Stimulated activated CD8-positive, alpha-beta memory T cell treated with anti-CD3 and anti-CD28 coated beads, Interleukin-4, amount 100 ng/mL, for 1 hour (primary cell): ENCODE results near the gene TLE5.
"Not testable (repeated sequence)": the region's sequence is repeated elsewhere in the genome, so short reads cannot be mapped to it uniquely, and the experiment has no call there.

ENCODE experiments used
- DNase-seq, 2 donors: peaks; one replicate each; pipeline ENCODE4 v3.0.0-alpha.2; 2020; ENCODE audit warnings: low read depth in 2 of 2, low spot score in 1 of 2

The TLE5 gene

GRCh38 chr19:3027981-3028304 is 34.4 kb downstream of the TLE5 start:
- DNase-seq: no peak

DNA sequence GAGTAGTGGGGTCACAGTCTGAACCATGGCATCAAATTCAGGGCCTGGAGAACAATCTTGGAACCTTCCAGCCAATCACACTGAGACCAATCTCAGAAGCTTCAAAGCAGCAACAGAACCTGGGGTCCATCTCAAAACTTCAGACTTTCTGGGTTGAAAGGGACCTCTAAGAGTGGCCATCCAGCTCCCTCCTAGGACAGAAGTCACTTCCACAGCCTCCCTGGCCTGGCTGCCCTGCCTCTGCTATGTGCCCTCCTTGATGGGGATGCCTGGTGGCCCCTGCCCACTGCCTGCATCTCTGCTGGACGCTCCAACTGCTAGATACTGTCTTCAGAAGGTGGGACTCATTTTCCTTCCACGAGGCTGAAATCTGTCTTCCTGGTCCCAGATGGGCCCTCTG is 35.0 kb downstream of the TLE5 start:
- DNase-seq: no peak

DNA sequence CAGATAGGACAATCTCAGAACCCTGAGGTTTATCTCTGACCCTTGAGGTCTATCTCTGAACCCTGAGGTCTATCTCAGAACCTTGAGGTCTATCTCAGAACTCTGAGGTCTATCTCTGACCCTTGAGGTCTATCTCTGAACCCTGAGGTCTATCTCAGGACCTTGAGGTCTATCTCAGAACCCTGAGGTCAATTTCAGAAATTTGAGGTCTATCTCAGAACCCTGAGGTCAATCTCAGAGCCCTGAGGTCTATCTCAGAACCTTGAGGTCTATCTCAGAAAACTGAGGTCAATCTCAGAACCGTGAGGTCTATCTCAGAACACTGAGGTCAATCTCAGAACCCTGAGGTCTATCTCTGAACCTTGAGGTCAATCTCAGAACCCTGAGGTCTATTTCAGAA is 35.5 kb downstream of the TLE5 start:
- no peak for DNase-seq

DNA sequence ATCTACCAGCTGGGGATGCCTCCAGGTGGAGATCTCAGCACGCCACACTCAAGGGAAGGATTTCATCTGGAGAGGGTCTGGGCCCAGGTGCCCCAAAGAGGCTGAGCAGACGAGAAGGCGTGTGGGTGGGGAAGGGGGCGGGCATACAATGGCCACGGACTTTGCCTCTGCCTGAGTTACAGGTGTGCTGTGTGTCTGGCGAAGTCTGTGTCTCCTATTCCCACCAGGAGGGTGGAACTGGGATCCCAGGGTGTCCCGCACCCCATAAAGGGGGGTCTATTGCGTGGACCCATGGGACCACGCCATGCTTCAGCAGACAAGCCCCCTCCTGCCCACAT is 36.8 kb downstream of the TLE5 start:
- no peak for DNase-seq

DNA sequence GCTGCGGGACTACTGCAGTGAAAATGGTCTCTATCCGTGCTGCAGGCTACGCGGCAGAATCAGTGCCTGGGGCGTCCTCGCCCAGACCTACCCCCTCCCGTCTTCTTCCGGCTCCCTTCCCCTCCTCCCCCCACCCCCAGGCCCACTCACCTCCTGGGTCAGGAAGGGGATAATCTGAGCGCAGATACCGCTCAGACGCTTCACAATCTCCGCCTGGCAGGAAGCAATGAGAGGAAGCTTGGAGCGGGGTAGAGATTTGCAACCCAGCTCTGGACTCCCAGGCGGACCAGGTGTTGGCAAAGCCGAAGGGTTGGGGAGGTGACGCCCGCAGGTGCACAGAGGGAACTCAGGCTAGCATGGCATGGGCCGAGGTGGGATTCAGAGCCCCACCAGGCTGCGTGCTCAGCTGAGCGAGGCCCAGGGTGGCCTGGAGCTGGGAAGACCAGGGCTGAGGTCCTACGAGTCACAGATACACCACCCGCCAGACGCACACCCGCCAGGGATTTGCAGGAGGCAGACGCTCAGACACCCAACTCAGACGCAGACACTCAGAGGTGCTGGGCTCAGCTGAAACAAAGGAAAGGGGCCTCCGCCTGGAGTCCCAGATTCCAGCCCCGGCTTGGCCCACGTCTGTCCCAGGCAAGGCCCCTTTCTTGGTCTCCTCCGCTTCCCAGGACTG is 37.3 kb downstream of the TLE5 start:
- DNase-seq: no peak

DNA sequence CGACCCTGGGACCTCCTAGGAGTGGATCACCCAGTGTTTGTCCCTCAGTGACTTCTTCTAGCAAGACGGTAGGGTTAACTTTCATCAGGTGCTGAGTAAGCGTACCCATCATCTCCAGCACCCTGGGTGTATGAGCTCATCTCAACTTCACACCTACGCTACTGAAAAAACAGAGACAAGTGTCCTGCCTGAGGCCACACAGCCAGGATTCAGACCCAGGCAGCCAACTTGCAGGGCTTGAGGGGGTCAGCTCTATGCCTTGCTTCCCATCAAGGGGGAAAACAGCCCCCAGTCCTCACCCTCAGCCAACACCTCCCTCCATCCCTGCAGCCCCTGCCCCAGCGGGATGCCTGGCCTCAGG is 37.8 kb downstream of the TLE5 start:
- DNase-seq: no peak

- no peak for DNase-seq
Measured at GRCh38 chr19:3020321-3020960, 41.9 kb downstream of the TLE5 start.

- DNase-seq: no peak
Measured at GRCh38 chr19:3019211-3019854, 43.0 kb downstream of the TLE5 start.

- no peak for DNase-seq
Measured at GRCh38 chr19:3017923-3018322, 44.4 kb downstream of the TLE5 start.

GRCh38 chr19:3015126-3016057 is 46.9 kb downstream of the TLE5 start:
- DNase-seq: no peak

GRCh38 chr19:3014135-3014534 is 48.2 kb downstream of the TLE5 start:
- no peak for DNase-seq

DNA sequence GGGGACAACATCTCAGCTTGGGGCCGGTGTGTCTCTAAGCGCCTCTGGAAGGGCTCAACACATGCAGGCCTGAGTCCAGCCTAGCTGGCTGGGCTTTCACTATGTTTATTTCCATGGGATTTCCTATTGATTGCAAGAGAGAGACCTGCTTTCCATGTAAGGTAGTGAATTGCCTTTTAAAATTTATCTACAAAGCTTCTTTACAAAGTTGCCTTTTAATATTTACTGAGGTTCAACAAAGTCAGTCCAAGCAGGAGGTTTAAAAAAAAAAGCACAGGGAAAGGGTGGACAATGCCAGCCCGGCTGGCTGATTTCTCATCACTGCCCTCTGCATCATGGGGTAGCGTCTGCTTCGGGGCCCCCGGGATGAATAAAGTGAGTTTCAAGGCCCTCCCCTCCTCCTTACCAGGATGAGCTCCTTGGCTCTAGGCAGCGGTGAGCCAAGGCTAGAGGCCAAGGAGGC is 49.0 kb downstream of the TLE5 start:
- DNase-seq: no peak

- DNase-seq: no peak
Measured at GRCh38 chr19:3012621-3013262, 49.6 kb downstream of the TLE5 start.

DNA sequence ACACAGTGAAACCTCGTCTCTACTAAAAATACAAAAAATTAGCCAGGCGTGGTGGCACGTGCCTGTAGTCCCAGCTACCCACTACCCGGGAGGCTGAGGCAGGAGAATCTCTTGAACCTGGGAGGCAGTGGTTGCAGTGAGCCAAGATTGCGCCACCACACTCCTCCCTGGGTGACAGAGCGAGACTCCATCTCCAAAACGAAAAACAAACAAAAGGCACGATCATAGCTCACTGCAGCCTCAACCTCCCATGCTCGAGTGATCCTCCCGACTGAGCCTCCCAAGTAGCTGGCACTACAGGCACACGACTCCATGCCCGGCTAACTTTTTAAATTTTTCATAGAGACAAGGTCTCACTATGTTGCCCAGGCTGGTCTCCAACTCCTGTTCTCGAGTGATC is 50.2 kb downstream of the TLE5 start:
- DNase-seq: not testable (repeated sequence)

- no peak for DNase-seq
Measured at GRCh38 chr19:3010871-3011270, 51.4 kb downstream of the TLE5 start.

DNA sequence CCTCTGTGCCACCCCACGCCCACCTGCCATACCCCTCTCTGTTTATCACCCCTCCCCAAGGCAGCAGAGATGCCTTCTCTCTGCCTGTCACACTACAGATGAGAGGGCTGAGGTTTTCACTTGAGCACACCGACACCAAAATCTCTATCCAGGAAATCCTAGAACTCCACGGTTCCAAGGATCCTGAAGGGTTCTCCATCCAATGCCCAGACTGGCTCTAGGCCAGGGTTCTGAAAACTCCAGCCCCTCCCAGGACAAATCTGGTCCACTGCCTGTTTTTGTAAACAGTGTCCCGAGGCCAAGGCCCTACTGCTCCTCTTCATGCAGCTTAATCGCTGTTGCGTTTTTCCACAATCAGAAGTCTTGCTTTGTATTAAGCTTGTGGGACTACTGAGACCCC is 53.3 kb downstream of the TLE5 start:
- no peak for DNase-seq

DNA sequence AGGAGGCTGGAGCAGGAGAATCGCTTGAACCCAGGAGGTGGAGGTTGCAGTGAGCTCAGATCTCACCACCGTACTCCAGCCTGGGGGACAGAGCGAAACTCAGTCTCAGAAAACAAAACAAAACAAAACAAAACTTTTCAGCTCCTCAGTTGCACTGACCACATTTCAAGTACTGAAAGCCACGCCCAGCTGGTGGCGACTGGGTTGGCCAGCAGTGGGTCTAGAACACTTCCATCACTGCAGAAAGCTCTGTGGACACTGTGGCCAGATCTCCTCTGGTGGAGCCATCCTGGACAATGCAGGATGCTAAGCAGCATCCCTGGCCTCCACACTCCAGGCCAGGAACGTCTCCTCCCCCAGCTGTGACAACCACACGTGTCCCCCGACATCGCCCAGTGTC is 54.3 kb downstream of the TLE5 start:
- DNase-seq: no peak

GRCh38 chr19:3006075-3006767 is 56.1 kb downstream of the TLE5 start:
- DNase-seq: no peak

DNA sequence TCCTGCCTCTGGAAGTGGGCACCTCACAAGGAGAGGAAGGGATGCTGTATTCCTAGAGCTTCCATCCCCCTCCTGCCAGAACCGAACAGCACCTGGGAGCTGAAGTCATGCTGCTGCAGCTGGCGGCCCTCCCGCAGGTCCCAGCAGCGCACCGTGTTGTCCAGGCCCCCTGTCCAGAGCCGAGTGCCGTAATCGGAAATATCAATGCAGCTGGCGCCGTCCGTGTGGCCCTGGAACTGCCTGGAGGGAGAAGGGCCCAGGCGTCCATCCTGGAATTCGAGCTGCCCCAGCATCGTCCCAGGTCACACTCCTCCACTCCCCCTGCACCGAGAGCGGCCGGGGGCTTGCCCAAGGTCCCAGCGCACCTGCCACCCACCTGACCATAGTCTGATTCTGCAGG is 57.0 kb downstream of the TLE5 start:
- no peak for DNase-seq

DNA sequence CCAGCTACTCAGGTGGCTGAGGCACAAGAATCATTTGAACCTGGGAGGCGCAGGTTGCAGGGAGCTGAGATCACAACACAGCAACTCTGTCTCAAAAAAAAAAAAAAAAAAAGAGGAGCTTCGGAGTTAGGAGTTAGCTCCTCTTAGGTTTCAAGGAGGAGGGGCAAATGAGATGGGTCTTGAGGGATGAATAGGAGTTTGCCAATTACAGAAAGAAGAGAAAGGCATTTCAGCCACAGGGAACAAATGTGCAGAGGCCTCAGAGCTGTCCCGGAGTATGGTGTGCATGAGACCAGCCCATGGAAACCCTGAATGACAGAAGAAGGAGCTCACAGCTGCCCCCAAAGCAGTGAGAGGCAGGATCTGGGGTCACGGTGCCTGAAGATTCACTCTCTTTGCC is 57.8 kb downstream of the TLE5 start:
- DNase-seq: no peak

DNA sequence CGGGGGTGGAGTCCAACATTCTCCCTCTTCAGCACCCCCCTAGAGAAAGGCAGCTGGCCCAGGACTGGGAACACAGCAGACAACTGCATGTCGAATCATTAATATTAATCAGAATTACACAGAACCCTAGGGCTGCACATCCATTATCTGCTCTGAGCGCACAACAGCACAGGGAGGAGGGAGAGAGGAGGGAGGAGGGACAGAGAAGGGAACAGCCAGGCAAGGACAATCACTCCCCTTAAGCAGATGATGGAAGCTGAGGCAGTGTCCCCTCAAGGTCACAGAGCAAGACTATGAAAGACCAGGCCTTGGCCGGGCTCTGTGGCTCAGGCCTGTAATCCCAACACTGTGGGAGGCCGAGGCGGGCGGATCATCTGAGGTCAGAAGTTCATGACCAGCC is 59.2 kb downstream of the TLE5 start:
- DNase-seq: no peak
